ENCODE results near the gene WDR46. TPM values are rescaled to one million over a fixed set of nuclear protein-coding genes. Genes with fewer than 3 reads are reported as not detected.

WDR46 gene
- total RNA-seq, 1 donor from 2014 or later: 132 TPM

GRCh38 chr6:33329058-33329457 lies 40.0 kb upstream of the WDR46 start:
- DNase-seq (ENCODE audit: low read depth): no peak
- Histone ChIP-seq H3K36me3 (ENCODE audit: control insufficient read depth, insufficient read depth, low read length) (no peaks in the 10 kb centered on the region), H3K27me3 (ENCODE audit: control insufficient read depth, insufficient read depth, low read length) (no peaks in the 10 kb centered on the region), H3K4me3 (ENCODE audit: low read depth, low read length) (no peak overlapping the region)
- FAIRE-seq: no peak
- no peak for TF ChIP-seq CTCF (IDR thresholded peaks at IDR 0.05; ENCODE audit: insufficient read depth, low read length, severe bottlenecking)

DNA sequence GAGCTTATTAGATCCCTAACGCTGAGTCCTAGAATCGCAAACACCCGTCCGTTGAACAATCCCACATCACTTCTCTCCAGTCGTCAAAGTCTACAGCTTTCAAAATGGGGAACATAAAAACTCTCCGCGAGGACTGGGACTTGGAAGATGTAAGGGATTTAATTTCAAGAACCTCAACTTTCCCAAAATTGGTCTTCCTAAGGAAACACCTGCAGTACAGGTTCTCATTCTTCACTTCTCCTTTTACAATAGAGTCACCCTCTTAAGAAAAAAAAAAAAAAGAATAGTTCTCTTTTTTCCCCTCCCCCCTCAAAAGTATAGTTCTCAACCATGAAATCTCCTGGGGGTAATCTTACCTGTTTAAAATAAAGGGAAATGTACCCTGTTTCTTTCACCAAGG lies 35.1 kb upstream of the WDR46 start:
- no peaks in the 10 kb centered on the region for H3K27me3 ChIP-seq (ENCODE audit: control insufficient read depth, insufficient read depth, low read length)
- H3K36me3 ChIP-seq (ENCODE audit: control insufficient read depth, insufficient read depth, low read length): peaks cover 16% of the 10 kb centered on the region
- DNase-seq (ENCODE audit: low read depth): no peak
- no peak for FAIRE-seq
- TF ChIP-seq CTCF (IDR thresholded peaks at IDR 0.05; ENCODE audit: insufficient read depth, low read length, severe bottlenecking): no peak
- no peak overlapping the region for H3K4me3 ChIP-seq (ENCODE audit: low read depth, low read length)

GRCh38 chr6:33323623-33323948 lies 34.5 kb upstream of the WDR46 start:
- Histone ChIP-seq H3K4me3 (ENCODE audit: low read depth, low read length) (peak overlapping the region; percentile 77), H3K27me3 (ENCODE audit: control insufficient read depth, insufficient read depth, low read length) (no peaks in the 10 kb centered on the region), H3K36me3 (ENCODE audit: control insufficient read depth, insufficient read depth, low read length) (peaks cover 20% of the 10 kb centered on the region)
- no peak for TF ChIP-seq CTCF (IDR thresholded peaks at IDR 0.05; ENCODE audit: insufficient read depth, low read length, severe bottlenecking)
- FAIRE-seq (no peak), DNase-seq (ENCODE audit: low read depth) (no peak)

DNA sequence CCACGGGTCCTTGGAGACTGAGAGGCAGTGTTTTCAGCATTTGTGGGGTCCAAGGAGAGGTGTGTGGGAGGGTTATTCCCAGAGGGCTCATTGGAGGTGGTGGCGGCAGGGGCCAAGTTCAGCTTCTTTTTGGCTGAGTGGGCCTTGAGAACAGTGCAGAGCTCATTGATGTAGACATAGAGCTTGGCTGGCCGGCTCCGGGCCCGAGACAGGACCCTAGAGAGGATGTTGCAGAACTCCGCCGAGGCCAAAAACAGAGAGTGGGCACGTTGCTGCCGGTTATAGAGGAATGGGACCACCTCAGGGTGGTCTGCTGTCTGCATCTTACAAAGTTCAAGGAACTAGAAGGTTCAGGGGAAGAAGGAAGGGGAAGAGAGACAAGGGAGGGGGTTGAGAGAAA lies 32.2 kb upstream of the WDR46 start:
- Histone ChIP-seq H3K4me3 (ENCODE audit: low read depth, low read length) (no peak overlapping the region), H3K27me3 (ENCODE audit: control insufficient read depth, insufficient read depth, low read length) (no peaks in the 10 kb centered on the region), H3K36me3 (ENCODE audit: control insufficient read depth, insufficient read depth, low read length) (peaks cover 23% of the 10 kb centered on the region)
- no peak for TF ChIP-seq CTCF (IDR thresholded peaks at IDR 0.05; ENCODE audit: insufficient read depth, low read length, severe bottlenecking)
- DNase-seq (ENCODE audit: low read depth): no peak
- no peak for FAIRE-seq

GRCh38 chr6:33320315-33321181 lies 31.5 kb upstream of the WDR46 start:
- TF ChIP-seq CTCF (IDR thresholded peaks at IDR 0.05; ENCODE audit: insufficient read depth, low read length, severe bottlenecking): no peak
- Histone ChIP-seq H3K4me3 (ENCODE audit: low read depth, low read length) (no peak overlapping the region), H3K36me3 (ENCODE audit: control insufficient read depth, insufficient read depth, low read length) (peaks cover 24% of the 10 kb centered on the region), H3K27me3 (ENCODE audit: control insufficient read depth, insufficient read depth, low read length) (no peaks in the 10 kb centered on the region)
- DNase-seq (ENCODE audit: low read depth) (peak; percentile 88), FAIRE-seq (no peak)

DNA sequence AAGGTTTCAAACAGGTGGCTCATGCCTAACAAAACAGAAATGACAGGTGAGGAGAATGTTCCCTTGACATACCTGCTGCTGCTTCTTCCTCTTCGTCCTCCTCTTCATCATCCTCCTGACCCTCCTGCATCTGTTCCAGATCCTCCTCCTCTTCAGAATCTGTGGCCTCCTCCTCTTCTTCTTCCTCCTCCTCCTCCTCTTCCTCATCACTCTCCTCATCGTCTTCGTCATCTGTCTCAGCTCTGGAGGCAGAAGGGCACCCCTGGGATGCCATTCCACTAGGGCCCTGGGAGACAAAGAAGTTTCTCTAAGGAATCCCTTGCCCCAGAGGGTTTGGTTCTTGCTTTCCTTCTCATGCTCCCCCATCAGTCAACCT lies 30.9 kb upstream of the WDR46 start:
- no peak for DNase-seq (ENCODE audit: low read depth)
- H3K36me3 ChIP-seq (ENCODE audit: control insufficient read depth, insufficient read depth, low read length): peaks cover 24% of the 10 kb centered on the region
- no peaks in the 10 kb centered on the region for H3K27me3 ChIP-seq (ENCODE audit: control insufficient read depth, insufficient read depth, low read length)
- H3K4me3 ChIP-seq (ENCODE audit: low read depth, low read length): no peak overlapping the region
- no peak for FAIRE-seq
- no peak for TF ChIP-seq CTCF (IDR thresholded peaks at IDR 0.05; ENCODE audit: insufficient read depth, low read length, severe bottlenecking)
